Measurements from ENCODE around the gene FABP6. TPM values are rescaled to one million over a fixed set of nuclear protein-coding genes. Genes with fewer than 3 reads are reported as not detected.

FABP6 gene
- total RNA-seq, 4 donors from 2014 or later, result not detected

DNA sequence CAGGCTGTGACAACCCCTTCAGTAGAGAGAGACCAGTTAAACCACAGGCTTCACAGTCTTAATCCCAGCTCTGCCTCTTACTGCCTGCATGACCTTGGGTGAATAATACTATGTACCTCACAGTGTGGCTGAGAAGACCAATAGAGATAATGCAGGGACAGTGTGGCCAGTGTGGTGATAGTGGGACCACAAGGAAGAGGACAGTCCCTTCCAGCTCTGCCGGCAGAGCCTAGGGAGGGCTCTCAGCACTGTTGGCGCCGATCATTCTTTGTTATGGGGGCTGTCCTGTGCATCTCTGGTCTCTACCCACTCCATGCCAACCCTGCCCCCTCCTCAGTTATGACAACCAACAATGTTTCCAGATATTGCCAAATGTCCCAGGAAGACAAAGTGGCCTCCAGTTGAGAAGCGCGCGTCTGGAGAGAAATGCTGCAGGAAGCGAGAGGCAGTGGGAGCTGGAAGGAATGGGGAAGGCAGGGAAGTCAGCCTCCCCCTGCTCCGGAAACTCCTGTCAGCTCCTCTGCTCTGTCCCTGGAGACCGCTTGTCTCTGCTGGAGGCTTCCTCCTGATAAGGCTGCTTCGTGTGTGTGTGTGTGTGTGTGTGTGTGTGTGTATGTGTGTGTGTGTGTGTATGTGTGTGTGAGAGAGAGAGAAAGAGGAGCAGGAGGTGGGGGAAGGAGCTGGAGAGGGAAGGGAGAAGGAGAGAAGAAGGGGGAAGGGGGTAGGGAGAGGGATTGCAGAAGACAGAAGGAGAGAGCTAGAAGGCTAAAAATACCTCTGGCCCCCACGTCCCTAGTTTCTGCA, 31.8 kb upstream of the FABP6 start:
- WGBS, 2 donors (ENCODE audit: low coverage in 1 of 2), result 32 to 60% methylated on average over 6 to 11 of the region's 11 CpGs
- no peak for DNase-seq
- in situ Hi-C loops (cut with MboI; ENCODE audit: low pct_ligation_motif_present in 1 of 4, low pct_unique_long_range_greater_than_20kb in 1 of 4, low sequenced_read_pairs in 3 of 4), result loop anchor here in 2 of 4 donors (5.0 to 10.0 kb wide), 2 partner anchors 147 to 150 kb away; no protein-coding TSS in a partner anchor
- intact Hi-C loops (cut with DNase I; ENCODE audit: low total_unique reads), result loop anchor here (5.0 kb wide), 1 partner anchor 150 kb away; no protein-coding TSS in a partner anchor
- Histone ChIP-seq H3K9me3 (no peaks in the 10 kb centered on the region), H3K27me3 (no peaks in the 10 kb centered on the region), H3K4me3 (no peak overlapping the region), H3K4me1 (peaks cover 4 to 9% (median 6%) of the 10 kb centered on the region in 4 donors), H3K36me3 (no peaks in the 10 kb centered on the region), H3K27ac (no peak overlapping the region)
- TF ChIP-seq POLR2AphosphoS5 (IDR thresholded peaks at IDR 0.05), result no peak
- no peak for TF ChIP-seq POLR2A (IDR thresholded peaks at IDR 0.05)
- no peak for TF ChIP-seq EP300 (IDR thresholded peaks at IDR 0.05; ENCODE audit: low read depth)

GRCh38 chr5:160198146-160198545, 31.2 kb upstream of the FABP6 start:
- in situ Hi-C loops (cut with MboI; ENCODE audit: low pct_ligation_motif_present in 1 of 4, low pct_unique_long_range_greater_than_20kb in 1 of 4, low sequenced_read_pairs in 3 of 4), result loop anchor here in 2 of 4 donors (5.0 to 10.0 kb wide), 2 partner anchors 147 to 149 kb away; no protein-coding TSS in a partner anchor
- no peaks in the 10 kb centered on the region for H3K9me3 ChIP-seq

GRCh38 chr5:160198841-160199409, 30.4 kb upstream of the FABP6 start:
- no peaks in the 10 kb centered on the region for H3K36me3 ChIP-seq
- 20 to 54% methylated on average over 1 to 8 of the region's 8 CpGs for WGBS, 2 donors (ENCODE audit: low coverage in 1 of 2)
- in situ Hi-C loops (cut with MboI; ENCODE audit: low pct_ligation_motif_present in 1 of 4, low pct_unique_long_range_greater_than_20kb in 1 of 4, low sequenced_read_pairs in 3 of 4) (loop anchor here in 2 of 4 donors (5.0 to 10.0 kb wide), 2 partner anchors 146 to 148 kb away; no protein-coding TSS in a partner anchor), intact Hi-C loops (cut with DNase I; ENCODE audit: low total_unique reads) (loop anchor here (5.0 kb wide), 1 partner anchor 148 kb away; no protein-coding TSS in a partner anchor)
- no peak overlapping the region for H3K27ac ChIP-seq
- H3K9me3 ChIP-seq, result no peaks in the 10 kb centered on the region
- H3K4me1 ChIP-seq, result peaks cover 4 to 9% (median 6%) of the 10 kb centered on the region in 4 donors
- peak overlapping the region in 3 of 4 donors; percentile 18 to 45 (median 19) for H3K4me3 ChIP-seq
- no peak for DNase-seq
- H3K27me3 ChIP-seq, result no peaks in the 10 kb centered on the region
- TF ChIP-seq POLR2AphosphoS5 (IDR thresholded peaks at IDR 0.05) (no peak), POLR2A (IDR thresholded peaks at IDR 0.05) (no peak), EP300 (IDR thresholded peaks at IDR 0.05; ENCODE audit: low read depth) (no peak)
- TF ChIP-seq, protein P1, sequence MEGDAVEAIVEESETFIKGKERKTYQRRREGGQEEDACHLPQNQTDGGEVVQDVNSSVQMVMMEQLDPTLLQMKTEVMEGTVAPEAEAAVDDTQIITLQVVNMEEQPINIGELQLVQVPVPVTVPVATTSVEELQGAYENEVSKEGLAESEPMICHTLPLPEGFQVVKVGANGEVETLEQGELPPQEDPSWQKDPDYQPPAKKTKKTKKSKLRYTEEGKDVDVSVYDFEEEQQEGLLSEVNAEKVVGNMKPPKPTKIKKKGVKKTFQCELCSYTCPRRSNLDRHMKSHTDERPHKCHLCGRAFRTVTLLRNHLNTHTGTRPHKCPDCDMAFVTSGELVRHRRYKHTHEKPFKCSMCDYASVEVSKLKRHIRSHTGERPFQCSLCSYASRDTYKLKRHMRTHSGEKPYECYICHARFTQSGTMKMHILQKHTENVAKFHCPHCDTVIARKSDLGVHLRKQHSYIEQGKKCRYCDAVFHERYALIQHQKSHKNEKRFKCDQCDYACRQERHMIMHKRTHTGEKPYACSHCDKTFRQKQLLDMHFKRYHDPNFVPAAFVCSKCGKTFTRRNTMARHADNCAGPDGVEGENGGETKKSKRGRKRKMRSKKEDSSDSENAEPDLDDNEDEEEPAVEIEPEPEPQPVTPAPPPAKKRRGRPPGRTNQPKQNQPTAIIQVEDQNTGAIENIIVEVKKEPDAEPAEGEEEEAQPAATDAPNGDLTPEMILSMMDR (IDR thresholded peaks at IDR 0.05), result no peak

More at GRCh38 chr5:160198146-160198545, 31.2 kb upstream of the FABP6 start:
- H3K36me3 ChIP-seq, result no peaks in the 10 kb centered on the region
- no peaks in the 10 kb centered on the region for H3K27me3 ChIP-seq
- 75% methylated on average over 5 of the region's 5 CpGs; no CpG with 5 or more reads in 1 of the 2 donors for whole genome bisulfite sequencing, 2 donors (ENCODE audit: low coverage in 1 of 2)
- no peak for TF ChIP-seq POLR2AphosphoS5 (IDR thresholded peaks at IDR 0.05)
- no peak for TF ChIP-seq EP300 (IDR thresholded peaks at IDR 0.05; ENCODE audit: low read depth)
- TF ChIP-seq POLR2A (IDR thresholded peaks at IDR 0.05), result no peak
- no peak overlapping the region for H3K4me3 ChIP-seq
- intact Hi-C loops (cut with DNase I; ENCODE audit: low total_unique reads), result loop anchor here (5.0 kb wide), 1 partner anchor 149 kb away; no protein-coding TSS in a partner anchor
- H3K27ac ChIP-seq, result no peak overlapping the region
- peaks cover 4 to 9% (median 6%) of the 10 kb centered on the region in 4 donors for H3K4me1 ChIP-seq
- DNase-seq, result no peak

DNA sequence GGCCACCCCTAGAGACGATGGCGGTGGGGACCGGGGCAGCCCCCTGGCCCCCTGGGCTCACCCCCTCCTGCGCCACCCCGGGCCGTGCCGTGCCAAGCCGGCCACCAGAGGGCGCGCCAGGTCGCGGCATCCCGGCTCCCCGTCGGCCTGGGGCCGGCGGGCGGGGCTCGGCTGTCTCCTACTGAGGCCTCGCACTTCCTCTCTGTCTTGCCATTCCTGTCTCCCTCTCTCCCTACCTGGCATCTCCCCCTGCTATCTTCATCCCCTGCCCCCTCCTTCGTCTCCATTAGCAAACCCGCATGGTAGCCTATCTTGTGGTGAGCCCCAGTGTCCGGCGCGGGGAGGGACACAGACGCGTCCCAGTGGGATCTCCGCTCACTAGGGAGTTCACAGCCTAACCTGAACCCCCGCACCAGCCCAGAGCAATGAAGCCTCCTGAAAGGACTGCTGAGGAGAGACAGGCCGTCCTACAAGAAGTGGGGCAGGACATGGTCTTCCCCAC, 29.8 kb upstream of the FABP6 start:
- DNase-seq, result peak; percentile 74
- peak overlapping the region in 1 of 4 donors; percentile 1 for H3K27ac ChIP-seq
- TF ChIP-seq, protein P1 (IDR thresholded peaks at IDR 0.05), result peak; percentile 59 to 95 (median 92)
- TF ChIP-seq POLR2A (IDR thresholded peaks at IDR 0.05), result no peak
- H3K4me1 ChIP-seq, result peaks cover 4 to 9% (median 6%) of the 10 kb centered on the region in 4 donors
- no peaks in the 10 kb centered on the region for H3K36me3 ChIP-seq
- no peaks in the 10 kb centered on the region for H3K27me3 ChIP-seq
- H3K9me3 ChIP-seq, result no peaks in the 10 kb centered on the region
- 2% methylated on average over 29 of the region's 30 CpGs; no CpG with 5 or more reads in 1 of the 2 donors for WGBS, 2 donors (ENCODE audit: low coverage in 1 of 2)
- intact Hi-C loops (cut with DNase I; ENCODE audit: low total_unique reads), result loop anchor here (5.0 kb wide), 1 partner anchor 148 kb away; no protein-coding TSS in a partner anchor
- H3K4me3 ChIP-seq, result peak overlapping the region; percentile 18 to 45 (median 20)
- in situ Hi-C loops (cut with MboI; ENCODE audit: low pct_ligation_motif_present in 1 of 4, low pct_unique_long_range_greater_than_20kb in 1 of 4, low sequenced_read_pairs in 3 of 4), result loop anchor here in 2 of 4 donors (5.0 to 10.0 kb wide), 2 partner anchors 145 to 148 kb away; no protein-coding TSS in a partner anchor
